ENCODE measurements around the gene DRGX.

The DRGX gene

GRCh38 chr10:49318028-49318427 is 77.9 kb downstream of the DRGX start:
- no peak for DNase-seq (ENCODE audit: low read depth)

DNA sequence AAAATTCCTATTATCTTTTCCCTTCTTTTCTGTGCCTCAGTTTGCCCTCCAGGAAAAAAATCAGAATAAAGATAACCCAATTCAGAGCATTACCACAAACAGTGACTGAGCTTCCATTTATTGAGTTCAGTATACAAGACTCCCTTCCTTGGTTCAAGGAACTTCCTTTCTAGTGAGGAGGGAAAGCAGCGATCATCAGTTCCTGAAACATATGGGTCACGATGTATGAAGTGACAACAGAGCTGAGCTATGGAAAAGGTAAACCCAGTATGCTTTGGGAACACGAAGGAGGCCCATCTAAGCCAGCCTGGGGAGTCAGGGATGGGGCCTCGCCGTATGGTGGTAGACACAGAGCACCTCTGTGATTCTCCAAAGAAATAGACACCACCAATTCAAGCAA is 81.1 kb downstream of the DRGX start:
- no peak for DNase-seq (ENCODE audit: low read depth)
